Panc1 (cell line): ENCODE results near the gene LEMD2.

Source experiments
- CTCF ChIP-seq: fragments of 450-650 bp; IDR thresholded peaks from 2 replicates; pipeline ENCODE4 v1.5.1; 2017; ENCODE audit warnings: mild to moderate bottlenecking
- POLR2AphosphoS5 ChIP-seq: IDR thresholded peaks from 2 replicates; pipeline ENCODE4 v1.6.1; 2012; ENCODE audit warnings: mild to moderate bottlenecking, low read depth, low read length, moderate library complexity
- REST ChIP-seq, 2 experiments: IDR thresholded peaks; 2 replicates each; pipeline ENCODE4 v1.6.1; 2011 to 2012; ENCODE audit warnings: low read depth in 2 of 2, control low read depth in 1 of 2, low read length in 1 of 2, mild to moderate bottlenecking in 1 of 2, moderate library complexity in 1 of 2; ENCODE audit not compliant: insufficient read depth in 1 of 2
- TCF7L2 ChIP-seq: IDR thresholded peaks from 2 replicates; pipeline ENCODE4 v1.6.1; 2011; ENCODE audit warnings: mild to moderate bottlenecking, low read depth, low read length, inconsistent platforms

GRCh38 chr6:33807606-33808005, 18.7 kb upstream of the LEMD2 start:
- TF ChIP-seq CTCF (no peak), REST (IDR thresholded peaks at IDR 0.05; ENCODE audit: insufficient read depth in 1 of 2, low read depth in 2 of 2, low read length in 1 of 2) (no peak), TCF7L2 (no peak), POLR2AphosphoS5 (no peak)
